ENCODE results near the gene SPAG9.

GRCh38 chr17:51144266-51145022 lies 23.8 kb upstream of the SPAG9 start:
- TF ChIP-seq EP300 (conservative IDR thresholded peaks at IDR 0.05; ENCODE audit: poor library complexity, severe bottlenecking), result no peak
- no peak for TF ChIP-seq CTCF (IDR thresholded peaks at IDR 0.05; ENCODE audit: poor library complexity, severe bottlenecking)
- TF ChIP-seq TAF1 (IDR thresholded peaks at IDR 0.05; ENCODE audit: low read depth), result no peak
- TF ChIP-seq, protein P1, sequence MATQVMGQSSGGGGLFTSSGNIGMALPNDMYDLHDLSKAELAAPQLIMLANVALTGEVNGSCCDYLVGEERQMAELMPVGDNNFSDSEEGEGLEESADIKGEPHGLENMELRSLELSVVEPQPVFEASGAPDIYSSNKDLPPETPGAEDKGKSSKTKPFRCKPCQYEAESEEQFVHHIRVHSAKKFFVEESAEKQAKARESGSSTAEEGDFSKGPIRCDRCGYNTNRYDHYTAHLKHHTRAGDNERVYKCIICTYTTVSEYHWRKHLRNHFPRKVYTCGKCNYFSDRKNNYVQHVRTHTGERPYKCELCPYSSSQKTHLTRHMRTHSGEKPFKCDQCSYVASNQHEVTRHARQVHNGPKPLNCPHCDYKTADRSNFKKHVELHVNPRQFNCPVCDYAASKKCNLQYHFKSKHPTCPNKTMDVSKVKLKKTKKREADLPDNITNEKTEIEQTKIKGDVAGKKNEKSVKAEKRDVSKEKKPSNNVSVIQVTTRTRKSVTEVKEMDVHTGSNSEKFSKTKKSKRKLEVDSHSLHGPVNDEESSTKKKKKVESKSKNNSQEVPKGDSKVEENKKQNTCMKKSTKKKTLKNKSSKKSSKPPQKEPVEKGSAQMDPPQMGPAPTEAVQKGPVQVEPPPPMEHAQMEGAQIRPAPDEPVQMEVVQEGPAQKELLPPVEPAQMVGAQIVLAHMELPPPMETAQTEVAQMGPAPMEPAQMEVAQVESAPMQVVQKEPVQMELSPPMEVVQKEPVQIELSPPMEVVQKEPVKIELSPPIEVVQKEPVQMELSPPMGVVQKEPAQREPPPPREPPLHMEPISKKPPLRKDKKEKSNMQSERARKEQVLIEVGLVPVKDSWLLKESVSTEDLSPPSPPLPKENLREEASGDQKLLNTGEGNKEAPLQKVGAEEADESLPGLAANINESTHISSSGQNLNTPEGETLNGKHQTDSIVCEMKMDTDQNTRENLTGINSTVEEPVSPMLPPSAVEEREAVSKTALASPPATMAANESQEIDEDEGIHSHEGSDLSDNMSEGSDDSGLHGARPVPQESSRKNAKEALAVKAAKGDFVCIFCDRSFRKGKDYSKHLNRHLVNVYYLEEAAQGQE (IDR thresholded peaks at IDR 0.05; ENCODE audit: borderline replicate concordance), result no peak
- no peak for TF ChIP-seq POLR2AphosphoS5 (IDR thresholded peaks at IDR 0.05)
- no peak for TF ChIP-seq EZH2 (IDR thresholded peaks at IDR 0.05; ENCODE audit: borderline replicate concordance, insufficient read depth, low read length, poor library complexity, severe bottlenecking)

Measured in neural cell (in vitro differentiated cells).